Measurements from ENCODE around the gene ZDBF2. TPM values are rescaled to one million over a fixed set of nuclear protein-coding genes. Genes with fewer than 3 reads are reported as not detected.
"Not testable (repeated sequence)": the region's sequence is repeated elsewhere in the genome, so short reads cannot be mapped to it uniquely, and the experiment has no call there.

Gene ZDBF2
- total and polyA plus RNA-seq, 9 donors, result 5.5 to 15.4 (median 9.5) TPM

GRCh38 chr2:206258615-206259014, 15.8 kb upstream of the ZDBF2 start:
- WGBS (ENCODE audit: insufficient coverage), result 46% methylated on average over 3 of the region's 8 CpGs

GRCh38 chr2:206259376-206260187, 14.9 kb upstream of the ZDBF2 start:
- H3K27me3 ChIP-seq (ENCODE audit: control insufficient read depth, insufficient read depth, low read length), result peaks cover 88% of the 10 kb centered on the region
- H3K9me3 ChIP-seq (replicated peaks; ENCODE audit: control insufficient read depth, low read depth, low read length), result no peaks in the 10 kb centered on the region
- H3K36me3 ChIP-seq (ENCODE audit: control insufficient read depth, insufficient read depth, low read length), result no peaks in the 10 kb centered on the region
- no peak overlapping the region for H3K4me3 ChIP-seq (ENCODE audit: low read length)
- no peaks in the 10 kb centered on the region for H3K4me1 ChIP-seq (ENCODE audit: control insufficient read depth, insufficient read depth, low read length)
- WGBS (ENCODE audit: insufficient coverage), result 50% methylated on average over 6 of the region's 10 CpGs
- no peak overlapping the region for H3K27ac ChIP-seq (ENCODE audit: low read length)
- DNase-seq, result no peak

More at GRCh38 chr2:206258615-206259014, 15.8 kb upstream of the ZDBF2 start:
- H3K4me3 ChIP-seq (ENCODE audit: low read length); H3K36me3 ChIP-seq (ENCODE audit: control insufficient read depth, insufficient read depth, low read length); H3K9me3 ChIP-seq (replicated peaks; ENCODE audit: control insufficient read depth, low read depth, low read length); DNase-seq; H3K4me1 ChIP-seq (ENCODE audit: control insufficient read depth, insufficient read depth, low read length); H3K27ac ChIP-seq (ENCODE audit: low read length): not testable (repeated sequence)
- peaks cover 85% of the 10 kb centered on the region for H3K27me3 ChIP-seq (ENCODE audit: control insufficient read depth, insufficient read depth, low read length)

GRCh38 chr2:206260188-206261012, 14.1 kb upstream of the ZDBF2 start:
- 22% methylated on average over 3 of the region's 7 CpGs for whole genome bisulfite sequencing (ENCODE audit: insufficient coverage)
- Histone ChIP-seq H3K4me3 (ENCODE audit: low read length) (no peak overlapping the region), H3K4me1 (ENCODE audit: control insufficient read depth, insufficient read depth, low read length) (no peaks in the 10 kb centered on the region), H3K27me3 (ENCODE audit: control insufficient read depth, insufficient read depth, low read length) (peaks cover 83% of the 10 kb centered on the region), H3K36me3 (ENCODE audit: control insufficient read depth, insufficient read depth, low read length) (no peaks in the 10 kb centered on the region), H3K27ac (ENCODE audit: low read length) (no peak overlapping the region), H3K9me3 (replicated peaks; ENCODE audit: control insufficient read depth, low read depth, low read length) (no peaks in the 10 kb centered on the region)
- DNase-seq, result peak; percentile 65

GRCh38 chr2:206263959-206264603, 10.4 kb upstream of the ZDBF2 start:
- Histone ChIP-seq H3K36me3 (ENCODE audit: control insufficient read depth, insufficient read depth, low read length) (no peaks in the 10 kb centered on the region), H3K27ac (ENCODE audit: low read length) (no peak overlapping the region), H3K9me3 (replicated peaks; ENCODE audit: control insufficient read depth, low read depth, low read length) (no peaks in the 10 kb centered on the region), H3K4me3 (ENCODE audit: low read length) (no peak overlapping the region), H3K27me3 (ENCODE audit: control insufficient read depth, insufficient read depth, low read length) (peaks cover 76% of the 10 kb centered on the region), H3K4me1 (ENCODE audit: control insufficient read depth, insufficient read depth, low read length) (no peaks in the 10 kb centered on the region)
- 42% methylated on average over 13 of the region's 21 CpGs for WGBS (ENCODE audit: insufficient coverage)
- DNase-seq, result no peak

- 45% methylated on average over 2 of the region's 10 CpGs for WGBS (ENCODE audit: insufficient coverage)
- Histone ChIP-seq H3K4me1 (ENCODE audit: control insufficient read depth, insufficient read depth, low read length) (no peaks in the 10 kb centered on the region), H3K9me3 (replicated peaks; ENCODE audit: control insufficient read depth, low read depth, low read length) (no peaks in the 10 kb centered on the region), H3K4me3 (ENCODE audit: low read length) (no peak overlapping the region), H3K36me3 (ENCODE audit: control insufficient read depth, insufficient read depth, low read length) (no peaks in the 10 kb centered on the region), H3K27ac (ENCODE audit: low read length) (no peak overlapping the region), H3K27me3 (ENCODE audit: control insufficient read depth, insufficient read depth, low read length) (peaks cover 70% of the 10 kb centered on the region)
- no peak for DNase-seq
These were observed 8.0 kb upstream of the ZDBF2 start for GRCh38 chr2:206266130-206267125.

- H3K27me3 ChIP-seq (ENCODE audit: control insufficient read depth, insufficient read depth, low read length), result peaks cover 68% of the 10 kb centered on the region
- H3K4me1 ChIP-seq (ENCODE audit: control insufficient read depth, insufficient read depth, low read length), result no peaks in the 10 kb centered on the region
- 32% methylated on average over 3 of the region's 5 CpGs for WGBS (ENCODE audit: insufficient coverage)
- H3K4me3 ChIP-seq (ENCODE audit: low read length), result no peak overlapping the region
- DNase-seq, result no peak
- H3K27ac ChIP-seq (ENCODE audit: low read length), result no peak overlapping the region
- no peaks in the 10 kb centered on the region for H3K36me3 ChIP-seq (ENCODE audit: control insufficient read depth, insufficient read depth, low read length)
- no peaks in the 10 kb centered on the region for H3K9me3 ChIP-seq (replicated peaks; ENCODE audit: control insufficient read depth, low read depth, low read length)
These were observed 6.9 kb upstream of the ZDBF2 start for GRCh38 chr2:206267567-206267966.

- no peak overlapping the region for H3K27ac ChIP-seq (ENCODE audit: low read length)
- peaks cover 63% of the 10 kb centered on the region for H3K27me3 ChIP-seq (ENCODE audit: control insufficient read depth, insufficient read depth, low read length)
- H3K36me3 ChIP-seq (ENCODE audit: control insufficient read depth, insufficient read depth, low read length), result no peaks in the 10 kb centered on the region
- DNase-seq, result no peak
- H3K4me1 ChIP-seq (ENCODE audit: control insufficient read depth, insufficient read depth, low read length), result peaks cover 12% of the 10 kb centered on the region
- H3K9me3 ChIP-seq (replicated peaks; ENCODE audit: control insufficient read depth, low read depth, low read length), result no peaks in the 10 kb centered on the region
- H3K4me3 ChIP-seq (ENCODE audit: low read length), result no peak overlapping the region
- no CpG with 5 or more reads among the region's 1 CpG for WGBS (ENCODE audit: insufficient coverage)
These were observed 3.4 kb upstream of the ZDBF2 start for GRCh38 chr2:206271065-206271464.

- 0% methylated on average over 1 of the region's 6 CpGs for WGBS (ENCODE audit: insufficient coverage)
- Histone ChIP-seq H3K36me3 (ENCODE audit: control insufficient read depth, insufficient read depth, low read length) (no peaks in the 10 kb centered on the region), H3K4me3 (ENCODE audit: low read length) (peak overlapping the region; percentile 79), H3K4me1 (ENCODE audit: control insufficient read depth, insufficient read depth, low read length) (peaks cover 12% of the 10 kb centered on the region), H3K27ac (ENCODE audit: low read length) (peak overlapping the region; percentile 77), H3K27me3 (ENCODE audit: control insufficient read depth, insufficient read depth, low read length) (peaks cover 44% of the 10 kb centered on the region), H3K9me3 (replicated peaks; ENCODE audit: control insufficient read depth, low read depth, low read length) (no peaks in the 10 kb centered on the region)
- DNase-seq, result peak; percentile 11
These were observed 558 bp upstream of the ZDBF2 start for GRCh38 chr2:206273905-206274304.

- no CpG with 5 or more reads among the region's 23 CpGs for WGBS (ENCODE audit: insufficient coverage)
- peak overlapping the region; percentile 86 for H3K27ac ChIP-seq (ENCODE audit: low read length)
- no peaks in the 10 kb centered on the region for H3K36me3 ChIP-seq (ENCODE audit: control insufficient read depth, insufficient read depth, low read length)
- peak overlapping the region; percentile 79 for H3K4me3 ChIP-seq (ENCODE audit: low read length)
- peak; percentile 70 for DNase-seq
- H3K4me1 ChIP-seq (ENCODE audit: control insufficient read depth, insufficient read depth, low read length), result peaks cover 12% of the 10 kb centered on the region
- H3K27me3 ChIP-seq (ENCODE audit: control insufficient read depth, insufficient read depth, low read length), result peaks cover 40% of the 10 kb centered on the region
- no peaks in the 10 kb centered on the region for H3K9me3 ChIP-seq (replicated peaks; ENCODE audit: control insufficient read depth, low read depth, low read length)
These were observed 1.0 kb downstream of the ZDBF2 start for GRCh38 chr2:206275312-206276055.

All from muscle of leg (tissue), 11 donors.